Fibroblast of villous mesenchyme (primary cell): Measurements from ENCODE around the gene VSX2. TPM values are rescaled to one million over a fixed set of nuclear protein-coding genes. Genes with fewer than 3 reads are reported as not detected.
A peak's percentile ranks its signal among the peaks of the same experiment; 100 is the strongest.

Experiments used
- DNase-seq: peaks from one replicate; pipeline ENCODE4 v3.0.0-alpha.2; 2010; ENCODE audit warnings: low read depth
- H3K4me3 ChIP-seq: 2 replicates; pipeline ENCODE4 v1.5.1; 2011; ENCODE audit warnings: low read depth, mild to moderate bottlenecking, low read length
- total RNA-seq: library from RNA; depleted of rRNA; stranded (reverse); fragments of >200 nt; gene quantifications from 2 replicates; pipeline ENCODE4 v1.2.3, GENCODE V29; 2012
- TF ChIP-seq, protein P1 (sequence below): IDR thresholded peaks from 2 replicates; pipeline ENCODE4 v1.5.1; 2012; ENCODE audit warnings: low read depth, mild to moderate bottlenecking, low read length; ENCODE audit not compliant: insufficient read depth

Gene VSX2
- total RNA-seq, 1 donor: not detected

DNA sequence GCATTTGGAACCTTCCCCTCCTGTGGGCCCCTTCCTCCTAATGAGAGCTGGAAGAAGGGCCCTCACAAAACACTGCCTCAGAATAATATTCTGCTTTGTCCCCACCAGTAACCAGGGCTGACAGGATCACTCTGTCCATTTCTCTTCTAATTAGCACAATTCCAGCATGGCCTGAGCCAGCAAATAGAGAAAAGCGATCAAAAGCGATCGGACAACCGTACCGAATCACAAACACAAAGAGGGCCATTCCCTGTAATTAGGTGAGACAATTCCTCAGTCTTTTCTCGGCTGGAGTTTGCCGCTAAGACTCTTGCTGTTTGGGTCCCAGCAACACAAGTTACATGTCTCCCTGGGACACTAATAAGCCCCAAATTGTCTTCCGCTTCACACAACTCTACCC is 35.6 kb upstream of the VSX2 start:
- TF ChIP-seq, protein P1, sequence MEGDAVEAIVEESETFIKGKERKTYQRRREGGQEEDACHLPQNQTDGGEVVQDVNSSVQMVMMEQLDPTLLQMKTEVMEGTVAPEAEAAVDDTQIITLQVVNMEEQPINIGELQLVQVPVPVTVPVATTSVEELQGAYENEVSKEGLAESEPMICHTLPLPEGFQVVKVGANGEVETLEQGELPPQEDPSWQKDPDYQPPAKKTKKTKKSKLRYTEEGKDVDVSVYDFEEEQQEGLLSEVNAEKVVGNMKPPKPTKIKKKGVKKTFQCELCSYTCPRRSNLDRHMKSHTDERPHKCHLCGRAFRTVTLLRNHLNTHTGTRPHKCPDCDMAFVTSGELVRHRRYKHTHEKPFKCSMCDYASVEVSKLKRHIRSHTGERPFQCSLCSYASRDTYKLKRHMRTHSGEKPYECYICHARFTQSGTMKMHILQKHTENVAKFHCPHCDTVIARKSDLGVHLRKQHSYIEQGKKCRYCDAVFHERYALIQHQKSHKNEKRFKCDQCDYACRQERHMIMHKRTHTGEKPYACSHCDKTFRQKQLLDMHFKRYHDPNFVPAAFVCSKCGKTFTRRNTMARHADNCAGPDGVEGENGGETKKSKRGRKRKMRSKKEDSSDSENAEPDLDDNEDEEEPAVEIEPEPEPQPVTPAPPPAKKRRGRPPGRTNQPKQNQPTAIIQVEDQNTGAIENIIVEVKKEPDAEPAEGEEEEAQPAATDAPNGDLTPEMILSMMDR: no peak
- H3K4me3 ChIP-seq: no peak overlapping the region
- DNase-seq: no peak

DNA sequence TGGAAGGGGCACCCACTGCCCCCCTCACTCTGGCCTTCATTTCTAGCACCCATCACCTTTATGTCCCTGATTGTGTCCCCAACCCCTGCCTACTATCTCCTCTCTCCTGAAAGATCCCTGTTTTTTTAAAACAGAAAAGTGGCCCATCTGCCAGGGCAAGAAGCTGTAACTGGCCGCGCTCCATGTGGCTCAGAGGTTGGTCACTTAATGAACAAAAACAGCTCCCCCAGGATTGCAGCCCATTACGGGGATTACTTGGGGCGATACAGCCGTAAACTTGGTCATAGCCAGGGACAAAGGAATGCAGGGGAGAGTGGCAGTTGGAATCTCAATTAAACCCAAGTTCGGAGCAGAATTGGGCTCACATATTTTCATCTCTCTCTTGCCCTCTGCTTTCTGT is 34.8 kb upstream of the VSX2 start:
- TF ChIP-seq, protein P1: no peak

DNA sequence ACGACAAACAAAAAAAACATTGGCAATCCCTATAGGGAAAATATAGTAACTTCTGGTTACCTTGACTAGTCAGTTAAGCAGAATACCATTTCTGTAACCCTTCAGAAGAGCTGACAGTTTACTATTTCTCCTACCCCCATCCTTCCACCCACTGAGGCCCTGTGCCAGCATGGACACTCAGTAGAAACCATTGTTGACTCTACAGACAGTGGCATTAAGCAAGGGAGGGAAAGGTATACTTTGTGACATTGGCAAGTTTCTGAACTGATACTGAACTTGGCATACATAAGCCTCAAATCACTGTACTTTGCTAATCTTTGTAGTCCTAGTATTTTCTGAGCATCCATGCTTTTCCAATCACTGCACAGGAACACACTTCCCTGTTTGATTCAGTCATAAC is 33.4 kb upstream of the VSX2 start:
- DNase-seq: no peak
- no peak overlapping the region for H3K4me3 ChIP-seq
- TF ChIP-seq, protein P1: no peak

More for the DNA sequence above, 34.8 kb upstream of the VSX2 start:
- DNase-seq: no peak
- no peak overlapping the region for H3K4me3 ChIP-seq

DNA sequence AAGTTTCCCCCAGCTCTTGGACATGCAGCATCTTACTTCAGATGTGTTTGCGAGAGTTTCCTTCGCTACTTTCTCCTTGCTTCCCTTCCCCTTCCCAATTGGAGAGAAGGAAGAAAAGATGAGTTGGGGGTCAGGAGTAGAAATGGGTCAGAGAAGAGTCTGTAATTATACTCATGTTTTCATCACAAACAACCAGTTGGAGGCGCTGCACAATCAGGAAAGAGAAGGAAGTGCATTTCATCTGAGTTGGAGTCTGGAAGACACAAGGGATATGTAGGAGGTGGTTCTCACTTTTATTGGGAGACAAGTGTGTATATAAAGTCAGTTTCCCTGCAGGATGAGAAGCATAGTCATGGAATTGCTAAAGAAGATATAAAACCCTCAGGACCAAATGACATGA is 31.3 kb upstream of the VSX2 start:
- H3K4me3 ChIP-seq: no peak overlapping the region
- TF ChIP-seq, protein P1: peak; percentile 19
- no peak for DNase-seq

DNA sequence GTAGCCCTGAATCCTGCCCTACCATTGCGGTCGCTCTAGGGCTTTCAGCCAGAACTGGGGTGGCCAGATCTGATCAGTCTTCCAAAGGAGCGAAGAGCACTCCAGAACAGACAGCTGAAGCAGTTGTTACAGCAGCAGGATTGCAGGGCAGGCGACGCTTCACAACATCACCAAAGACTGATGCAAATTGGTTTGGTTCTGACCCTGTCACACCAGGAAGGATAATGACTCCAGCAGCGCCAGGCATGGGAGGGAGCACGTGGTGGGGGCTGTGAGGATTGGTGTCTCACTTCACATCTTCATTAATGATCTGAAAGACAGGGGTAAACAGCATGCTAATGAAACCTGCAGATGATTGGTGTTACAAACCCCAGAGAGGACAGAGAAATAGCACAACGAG is 30.6 kb upstream of the VSX2 start:
- DNase-seq: no peak
- H3K4me3 ChIP-seq: no peak overlapping the region
- TF ChIP-seq, protein P1: no peak

DNA sequence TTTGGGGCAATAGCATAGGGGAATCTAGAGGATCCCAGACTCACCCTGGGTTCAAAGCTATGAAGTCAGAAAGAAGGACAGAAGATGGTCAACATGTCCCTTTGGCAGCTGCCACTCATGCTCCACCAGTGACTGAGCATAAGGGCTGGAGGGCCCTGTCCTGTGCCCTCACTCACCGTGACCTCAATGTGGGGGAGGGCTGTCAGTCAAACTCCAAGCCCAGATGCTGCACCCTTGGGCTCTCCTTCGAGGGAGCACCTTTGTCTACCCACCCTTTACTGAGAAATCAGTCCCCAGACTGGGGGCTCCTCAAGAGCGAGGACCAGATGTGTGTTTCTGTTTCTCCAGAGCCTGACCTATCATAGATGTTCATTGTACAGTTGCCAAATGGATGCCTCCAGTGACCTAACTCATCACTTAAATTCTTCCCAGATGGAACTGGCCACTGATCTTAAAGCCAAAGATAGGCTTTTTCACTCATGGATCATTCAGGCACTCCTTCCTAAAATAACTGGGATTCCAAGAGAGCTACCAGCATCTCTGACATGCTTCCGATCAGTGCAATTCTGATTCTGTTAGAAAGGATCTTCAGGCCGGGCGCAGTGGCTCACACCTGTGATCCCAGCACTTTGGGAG is 27.2 kb upstream of the VSX2 start:
- TF ChIP-seq, protein P1: no peak
- no peak overlapping the region for H3K4me3 ChIP-seq
- no peak for DNase-seq
